HCT116 (cell line): ENCODE measurements around the gene NPIPA7. TPM values are rescaled to one million over a fixed set of nuclear protein-coding genes. Genes with fewer than 3 reads are reported as not detected.
"Not testable (repeated sequence)": the region's sequence is repeated elsewhere in the genome, so short reads cannot be mapped to it uniquely, and the experiment has no call there.

ENCODE experiments used
- ATAC-seq: fragments of 200-7000 bp; cut with Tn5 transposase; 2 replicates; pipeline ENCODE4 v1.9.1; 2020; ENCODE audit warnings: mild to moderate bottlenecking, moderate library complexity
- BruUV-seq: library from RNA; stranded (reverse); fragments of 400-500 nt; replicated peaks from 2 replicates; lab custom pipeline; 2021; lab: Mats Ljungman, UMichigan
- CTCF ChIA-PET: fragments of 300-600 bp; sonication (Branson Sonifier 250); formaldehyde crosslinking; loops from one replicate; lab custom pipeline; 2021; ENCODE audit warnings: antibody characterized with exemption; lab: Charles Lee
- POLR2A ChIA-PET: fragments of 300-600, 350-600 bp; sonication (Branson Sonifier 250); formaldehyde crosslinking; loops from one replicate; lab custom pipeline; 2021; ENCODE audit warnings: antibody characterized with exemption; lab: Charles Lee
- RAD21 ChIA-PET, 2 experiments: fragments of 300-600 bp; sonication (Branson Sonifier 250); formaldehyde crosslinking; loops; one replicate each; lab custom pipeline; 2023; ENCODE audit warnings: low total read pairs in 2 of 2; ENCODE audit not compliant: uncharacterized antibody in 2 of 2, unreplicated experiment in 2 of 2, low non-redundant PET in 1 of 2; lab: Charles Lee
- DNase-seq: peaks from one replicate; pipeline ENCODE4 v3.0.0-alpha.2; 2010; ENCODE audit warnings: low read depth, low spot score
- H2AFZ ChIP-seq: fragments of 200-600 bp; shearing (Covaris generic), sonication (generic); 2 replicates; pipeline ENCODE4 v1.6.1; 2017; ENCODE audit warnings: low read depth, mixed run types, mixed read lengths, antibody characterized with exemption, low read length; ENCODE audit not compliant: poor library complexity, severe bottlenecking
- H3K27ac ChIP-seq: 2 replicates; pipeline ENCODE4 v1.5.1; 2012; ENCODE audit warnings: low read depth, low read length
- H3K27me3 ChIP-seq: fragments of 200-600 bp; sonication (generic); 2 replicates; pipeline ENCODE4 v1.6.1; 2016; ENCODE audit warnings: mixed run types, low read length, mixed read lengths; ENCODE audit not compliant: insufficient read depth
- H3K36me3 ChIP-seq, 2 experiments: fragments of 200-500 bp in 1 of 2; fragments of 200-600 bp in 1 of 2; sonication (Bioruptor generic) in 1 of 2; sonication (generic) in 1 of 2; 2 replicates each; pipeline versions ENCODE4 v1.5.1 to v1.6.1; 2014 to 2016; ENCODE audit warnings: low read length in 2 of 2, inconsistent platforms in 1 of 2, mixed read lengths in 1 of 2, mixed run types in 1 of 2; ENCODE audit not compliant: insufficient read depth in 2 of 2, control insufficient read depth in 1 of 2
- H3K4me1 ChIP-seq, 2 experiments: fragments of 200-600 bp in 1 of 2; sonication (generic) in 1 of 2; 2 replicates each; pipeline versions ENCODE4 v1.5.1 to v1.6.1; 2012 to 2017; ENCODE audit warnings: low read length in 2 of 2, inconsistent platforms in 1 of 2, mild to moderate bottlenecking in 1 of 2, mixed read lengths in 1 of 2, mixed run types in 1 of 2, moderate library complexity in 1 of 2; ENCODE audit not compliant: insufficient read depth in 2 of 2, control insufficient read depth in 1 of 2
- H3K4me2 ChIP-seq: fragments of 200-600 bp; sonication (generic); 2 replicates; pipeline ENCODE4 v1.6.1; 2017; ENCODE audit warnings: mixed run types, low read length, mixed read lengths
- H3K4me3 ChIP-seq, 2 experiments: fragments of 200-600 bp in 1 of 2; sonication (generic) in 1 of 2; replicated peaks in 1 of 2; 2 replicates each; pipeline ENCODE4 v1.5.1; 2011 to 2016; ENCODE audit warnings: low read length in 2 of 2, control low read depth in 1 of 2, low read depth in 1 of 2, mild to moderate bottlenecking in 1 of 2, mixed read lengths in 1 of 2, mixed run types in 1 of 2
- H3K79me2 ChIP-seq: fragments of 200-600 bp; sonication (generic); 2 replicates; pipeline ENCODE4 v1.6.1; 2017; ENCODE audit warnings: mild to moderate bottlenecking, mixed run types, low read length, moderate library complexity, mixed read lengths; ENCODE audit not compliant: insufficient read depth
- H3K9ac ChIP-seq: fragments of 200-600 bp; sonication (generic); 2 replicates; pipeline ENCODE4 v1.6.1; 2016; ENCODE audit warnings: low read length, mixed read lengths
- H3K9me2 ChIP-seq: fragments of 200-600 bp; sonication (generic), shearing (Covaris generic); 2 replicates; pipeline ENCODE4 v1.6.1; 2017; ENCODE audit warnings: mixed run types, mild to moderate bottlenecking, moderate library complexity; ENCODE audit not compliant: insufficient read depth
- H3K9me3 ChIP-seq, 2 experiments: fragments of 200-500 bp in 1 of 2; fragments of 200-600 bp in 1 of 2; sonication (Bioruptor generic) in 1 of 2; sonication (generic) in 1 of 2; 2 replicates each; pipeline ENCODE4 v1.6.1; 2014 to 2017; ENCODE audit warnings: low read length in 2 of 2, mixed read lengths in 2 of 2, inconsistent platforms in 1 of 2, low read depth in 1 of 2, mild to moderate bottlenecking in 1 of 2, mixed run types in 1 of 2, moderate library complexity in 1 of 2; ENCODE audit not compliant: control insufficient read depth in 1 of 2, insufficient read depth in 1 of 2
- H4K20me1 ChIP-seq: fragments of 200-600 bp; sonication (generic), shearing (Covaris generic); 2 replicates; pipeline ENCODE4 v1.6.1; 2017; ENCODE audit warnings: mixed run types, mild to moderate bottlenecking, moderate library complexity; ENCODE audit not compliant: insufficient read depth
- intact Hi-C: fragments of 100-400 bp; cut with micrococcal nuclease; formaldehyde crosslinking; loops from 2 replicates; pipeline ENCODE4 v1.10.0; 2022
- microRNA-seq: library from miRNA; unstranded; fragments of <30 nt; microRNA quantifications from one replicate; pipeline ENCODE4, GENCODE V29; 2016; ENCODE audit warnings: borderline number of aligned reads
- total RNA-seq: library from RNA; stranded (reverse); gene quantifications from one replicate; pipeline ENCODE4 v1.2.1, GENCODE V29; 2021; ENCODE audit not compliant: unreplicated experiment

Gene NPIPA7
- total RNA-seq, 1 experiment from 2014 or later = 4.5 TPM

GRCh38 chr16:16434711-16435110 lies 55.8 kb downstream of the NPIPA7 start:
- H4K20me1 ChIP-seq, H3K27ac ChIP-seq, intact Hi-C loops, DNase-seq, H3K4me3 ChIP-seq, H2AFZ ChIP-seq, ATAC-seq, H3K4me2 ChIP-seq, POLR2A ChIA-PET, H3K9ac ChIP-seq, H3K4me1 ChIP-seq, H3K27me3 ChIP-seq, H3K9me3 ChIP-seq, H3K36me3 ChIP-seq, CTCF ChIA-PET, H3K79me2 ChIP-seq, BruUV-seq, RAD21 ChIA-PET, H3K9me2 ChIP-seq: not testable (repeated sequence)

DNA sequence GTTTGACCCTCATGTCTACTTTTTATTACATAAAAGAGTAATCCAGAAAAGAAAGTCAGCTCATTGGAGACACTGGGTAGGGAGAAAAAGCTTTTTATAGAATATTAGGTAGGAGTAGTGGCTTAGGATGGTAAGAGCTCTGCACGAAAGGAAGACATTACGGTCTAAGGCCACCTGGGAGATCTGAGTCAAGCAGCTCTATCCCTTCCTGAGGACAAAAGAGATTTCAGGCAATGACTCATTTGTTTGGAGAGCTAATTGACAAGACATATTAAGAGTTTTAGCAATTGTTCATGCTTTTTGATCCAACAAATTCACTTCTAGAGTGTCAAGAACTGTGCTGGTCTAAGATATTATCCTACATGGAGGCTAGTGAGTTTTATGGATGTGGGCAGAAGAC lies 62.5 kb downstream of the NPIPA7 start:
- H3K9me3 ChIP-seq, ATAC-seq, H3K4me3 ChIP-seq, DNase-seq, H2AFZ ChIP-seq, H3K4me2 ChIP-seq, POLR2A ChIA-PET, H3K27me3 ChIP-seq, H3K27ac ChIP-seq, H3K36me3 ChIP-seq, H3K79me2 ChIP-seq, RAD21 ChIA-PET, H3K9me2 ChIP-seq, BruUV-seq, CTCF ChIA-PET, H3K9ac ChIP-seq, H4K20me1 ChIP-seq, H3K4me1 ChIP-seq, intact Hi-C loops: not testable (repeated sequence)

Small RNA genes lying within 50 kb of the gene (microRNA-seq; reads per million reads assigned to microRNA genes)
- not detected for gene MIR6511A3
- gene MIR6770-2 = not detected

Other genes with a start within 250 kb of the NPIPA7 start
- 2.7 TPM for gene ABCC6, start 155.6 kb upstream of the NPIPA7 start, total RNA-seq
- 41.5 TPM for gene NOMO3, start 146.6 kb upstream of the NPIPA7 start, total RNA-seq